Small intestine (tissue), 7 donors: ENCODE data around the gene GDF11. TPM values are rescaled to one million over a fixed set of nuclear protein-coding genes. Genes with fewer than 3 reads are reported as not detected.
A peak's percentile ranks its signal among the peaks of the same experiment; 100 is the strongest.

ENCODE experiments used
- DNase-seq, 2 donors: peaks; one replicate each; pipeline versions ENCODE4 v3.0.0 to v3.0.0-alpha.2; 2013
- FAIRE-seq: peaks from 2 replicates; lab custom pipeline; 2012; peaks lifted over from hg19 to GRCh38; lab: Jason Lieb, UNC
- H3K27ac ChIP-seq, 3 donors: one replicate each; pipeline ENCODE4 v1.5.1; 2013; ENCODE audit warnings: low read length in 2 of 3, mild to moderate bottlenecking in 2 of 3, control low read depth in 1 of 3, inconsistent platforms in 1 of 3, low read depth in 1 of 3, moderate library complexity in 1 of 3
- H3K27me3 ChIP-seq, 3 donors: one replicate each; pipeline ENCODE4 v1.6.1; 2013; ENCODE audit warnings: low read length in 3 of 3, inconsistent platforms in 1 of 3; ENCODE audit not compliant: control insufficient read depth in 3 of 3, insufficient read depth in 3 of 3
- H3K36me3 ChIP-seq, 3 donors: one replicate each; pipeline ENCODE4 v1.6.1; 2013; ENCODE audit warnings: low read length in 3 of 3, inconsistent platforms in 1 of 3, low read depth in 1 of 3, mild to moderate bottlenecking in 1 of 3, moderate library complexity in 1 of 3; ENCODE audit not compliant: control insufficient read depth in 3 of 3, insufficient read depth in 2 of 3
- H3K4me1 ChIP-seq, 3 donors: one replicate each; pipeline ENCODE4 v1.6.1; 2013; ENCODE audit warnings: low read length in 2 of 3, inconsistent platforms in 1 of 3, low read depth in 1 of 3, mild to moderate bottlenecking in 1 of 3, moderate library complexity in 1 of 3; ENCODE audit not compliant: control insufficient read depth in 3 of 3, insufficient read depth in 2 of 3
- H3K4me3 ChIP-seq, 3 donors: one replicate each; pipeline ENCODE4 v1.5.1; 2013; ENCODE audit warnings: low read length in 3 of 3, control low read depth in 1 of 3, inconsistent platforms in 1 of 3, low read depth in 1 of 3, mild to moderate bottlenecking in 1 of 3, moderate library complexity in 1 of 3
- H3K9me3 ChIP-seq, 2 donors: one replicate each; pipeline ENCODE4 v1.6.1; 2013; ENCODE audit warnings: low read depth in 1 of 2, low read length in 1 of 2; ENCODE audit not compliant: control insufficient read depth in 2 of 2, insufficient read depth in 1 of 2
- WGBS, 3 donors: extraction: QIAGEN DNeasy Blood & Tissue Kit; methylation state at CpG; one replicate each; pipeline ENCODE4 v1.1.7; 2013; 5-methylcytosine and 5-hydroxymethylcytosine counted together
- polyA plus RNA-seq, 4 donors: library from polyadenylated mRNA; stranded (reverse) in 3 of 4; unstranded in 1 of 4; fragments of 200-250 nt in 3 of 4; fragments of 120-200 nt in 1 of 4; gene quantifications; one replicate each; pipeline versions ENCODE4 v1.2.1 to v1.2.3, GENCODE V29; 2013
- donor health status: healthy with polysubstance abuse.
- donor health status: control.
- donor health status: control.
- donor health status: Bipolar disorder and iron deficiency.
- donor health status: healthy.

The GDF11 gene
- polyA plus RNA-seq, 4 donors, result 0.22 to 4.2 (median 2.5) TPM

DNA sequence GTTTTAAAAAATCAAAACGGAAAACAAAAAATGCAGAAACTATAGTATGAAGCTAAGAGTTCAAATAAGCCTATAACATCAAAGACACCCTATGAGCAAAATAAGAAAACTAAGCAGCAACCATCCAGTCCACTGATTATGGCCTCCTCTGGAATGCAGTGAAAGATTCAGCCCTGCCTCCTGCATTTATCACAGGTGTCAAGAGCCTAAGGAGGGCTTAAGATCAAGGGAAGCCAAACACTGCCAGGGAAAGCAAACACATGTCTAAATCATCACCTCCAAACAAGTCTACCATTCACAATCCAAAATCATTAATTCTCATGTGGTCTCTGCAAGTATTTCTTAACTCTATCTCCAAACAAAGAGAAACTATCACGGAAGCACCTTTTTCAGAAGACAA, 46.2 kb downstream of the GDF11 start:
- no peak overlapping the region for H3K27ac ChIP-seq
- FAIRE-seq (no peak), DNase-seq (no peak)
- WGBS, 3 donors, result 89 to 93% (median 90%) methylated on average over 2 of the region's 2 CpGs
- no peaks in the 10 kb centered on the region for H3K27me3 ChIP-seq
- no peaks in the 10 kb centered on the region for H3K9me3 ChIP-seq
- H3K4me1 ChIP-seq, result no peaks in the 10 kb centered on the region
- H3K4me3 ChIP-seq, result no peak overlapping the region
- H3K36me3 ChIP-seq, result peaks cover 11 to 45% (median 25%) of the 10 kb centered on the region in 3 donors

DNA sequence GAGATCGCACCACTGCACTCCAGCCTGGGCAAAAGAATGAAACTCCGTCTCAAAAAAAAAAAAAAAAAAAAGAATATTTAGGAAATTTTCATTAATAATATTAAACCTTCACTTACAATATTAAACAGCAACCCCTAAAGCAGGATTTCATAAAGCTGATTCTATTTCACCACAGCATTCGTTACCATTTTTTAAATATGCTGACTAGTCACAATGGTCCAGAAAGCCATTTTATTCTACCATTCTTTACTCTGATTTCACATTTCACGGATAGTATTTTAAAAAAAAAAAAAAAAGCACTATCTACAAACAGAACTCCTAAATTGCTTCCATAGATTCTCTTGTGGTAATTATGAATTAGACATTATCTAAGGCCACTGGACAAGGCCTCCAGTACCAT, 47.0 kb downstream of the GDF11 start:
- no peaks in the 10 kb centered on the region for H3K27me3 ChIP-seq
- DNase-seq, result no peak
- H3K27ac ChIP-seq, result no peak overlapping the region
- H3K4me3 ChIP-seq, result no peak overlapping the region
- no peaks in the 10 kb centered on the region for H3K4me1 ChIP-seq
- 89 to 97% (median 95%) methylated on average over 4 of the region's 4 CpGs for WGBS, 3 donors
- H3K36me3 ChIP-seq, result peaks cover 11 to 49% (median 23%) of the 10 kb centered on the region in 3 donors
- FAIRE-seq, result no peak
- no peaks in the 10 kb centered on the region for H3K9me3 ChIP-seq

DNA sequence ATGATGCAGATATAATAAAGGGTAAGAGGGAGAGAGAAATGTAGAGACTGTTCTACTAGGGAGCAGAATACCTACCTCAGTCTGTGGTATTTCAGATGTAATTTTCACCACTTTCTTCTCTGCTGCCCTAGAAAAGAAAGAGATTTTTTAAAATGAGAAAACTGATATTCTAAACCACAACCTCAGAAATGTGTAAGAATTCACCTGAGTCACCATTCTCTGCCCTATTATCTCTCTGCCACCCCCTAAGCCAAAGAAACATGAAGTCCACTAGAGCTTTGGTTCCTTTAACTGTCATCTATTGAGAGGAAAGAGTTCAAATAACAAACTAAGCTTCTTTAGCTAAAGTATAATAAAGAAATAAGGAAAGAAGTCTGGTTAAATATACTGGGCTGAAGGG, 53.0 kb downstream of the GDF11 start:
- no peak for FAIRE-seq
- Histone ChIP-seq H3K27ac (no peak overlapping the region), H3K9me3 (no peaks in the 10 kb centered on the region), H3K27me3 (no peaks in the 10 kb centered on the region), H3K36me3 (peaks cover 6 to 37% (median 23%) of the 10 kb centered on the region in 3 donors), H3K4me1 (peaks cover 0 to 4% (median 0%) of the 10 kb centered on the region in 3 donors), H3K4me3 (no peak overlapping the region)
- DNase-seq, result no peak

DNA sequence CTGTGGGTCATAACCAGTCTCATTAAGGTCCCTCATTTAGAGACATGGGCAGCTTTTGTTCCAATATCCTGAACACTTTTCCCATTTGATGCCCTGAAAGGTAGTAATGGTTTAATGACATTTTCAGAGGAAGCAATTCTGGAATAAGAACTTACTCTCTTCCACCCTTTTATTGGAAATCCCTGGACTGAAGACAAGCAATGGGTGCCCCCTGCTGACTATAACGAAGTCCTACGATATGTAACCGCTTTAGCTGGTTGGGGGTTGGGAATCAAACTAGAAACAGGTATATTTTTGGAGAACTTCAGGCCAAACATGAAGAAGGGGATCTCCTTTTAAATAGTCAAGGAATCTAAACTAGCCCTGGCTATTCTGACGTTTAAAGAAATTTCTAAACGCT, 54.1 kb downstream of the GDF11 start:
- FAIRE-seq (no peak), DNase-seq (peak; percentile 31 to 61)
- 58 to 67% (median 65%) methylated on average over 5 of the region's 5 CpGs for WGBS, 3 donors
- Histone ChIP-seq H3K9me3 (no peaks in the 10 kb centered on the region), H3K27ac (no peak overlapping the region), H3K36me3 (peaks cover 9 to 39% (median 23%) of the 10 kb centered on the region in 3 donors), H3K27me3 (no peaks in the 10 kb centered on the region), H3K4me1 (peaks cover 0 to 4% (median 0%) of the 10 kb centered on the region in 3 donors), H3K4me3 (no peak overlapping the region)

DNA sequence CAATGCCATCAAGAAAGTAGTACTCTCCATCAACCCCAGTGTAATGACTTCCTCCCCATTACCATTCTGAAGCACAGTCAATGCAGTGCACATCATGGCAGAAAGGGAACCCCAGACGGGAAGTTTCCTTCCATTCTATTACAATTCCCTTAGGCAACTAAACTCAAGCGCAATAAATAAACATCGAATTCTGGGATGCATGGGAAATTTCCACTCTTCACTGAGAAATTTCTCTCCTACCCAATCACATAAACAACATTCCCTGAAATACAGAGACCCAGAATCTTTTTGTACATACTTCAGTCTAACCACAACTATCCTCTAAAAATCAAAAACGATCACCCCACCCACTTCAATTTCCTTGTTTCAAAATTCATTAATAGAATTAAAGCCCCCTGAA, 54.6 kb downstream of the GDF11 start:
- Histone ChIP-seq H3K27me3 (no peaks in the 10 kb centered on the region), H3K9me3 (no peaks in the 10 kb centered on the region), H3K4me1 (peaks cover 0 to 4% (median 0%) of the 10 kb centered on the region in 3 donors), H3K36me3 (peaks cover 9 to 35% (median 23%) of the 10 kb centered on the region in 3 donors), H3K27ac (no peak overlapping the region), H3K4me3 (no peak overlapping the region)
- 73 to 88% (median 79%) methylated on average over 4 of the region's 4 CpGs for WGBS, 3 donors
- FAIRE-seq (no peak), DNase-seq (no peak)

Other genes starting within 250 kb of the GDF11 start
- not detected for gene OR6C4, start 193.5 kb upstream of the GDF11 start, polyA plus RNA-seq
- gene OR2AP1, start 170.7 kb upstream of the GDF11 start, polyA plus RNA-seq, result not detected
- gene OR10P1, start 106.2 kb upstream of the GDF11 start, polyA plus RNA-seq, result not detected
- gene ITGA7, start 35.2 kb upstream of the GDF11 start, polyA plus RNA-seq, result 10 to 100 TPM in 3 of 4 donors, 1 to 10 TPM in 1; 6.3 to 81.6 (median 29.6) TPM
- 100 to 1,000 TPM; 177 to 688 (median 434) TPM for gene BLOC1S1, start 27.1 kb upstream of the GDF11 start, polyA plus RNA-seq
- gene RDH5, start 22.7 kb upstream of the GDF11 start, polyA plus RNA-seq, result 10 to 100 TPM; 19.2 to 79.8 (median 56.5) TPM
- 1,000 to 10,000 TPM in 1 of 4 donors, 100 to 1,000 TPM in 3; 561 to 1,127 (median 702) TPM for gene CD63, start 14.1 kb upstream of the GDF11 start, polyA plus RNA-seq
- gene SARNP, start 74.6 kb downstream of the GDF11 start, polyA plus RNA-seq, result 10 to 100 TPM; 62.8 to 89.8 (median 75.3) TPM
- gene ORMDL2, start 74.9 kb downstream of the GDF11 start, polyA plus RNA-seq, result 10 to 100 TPM; 27.1 to 50.4 (median 33.3) TPM
- gene DNAJC14, start 86.5 kb downstream of the GDF11 start, polyA plus RNA-seq, result 10 to 100 TPM; 12.7 to 31.5 (median 19.2) TPM
- gene MMP19, start 99.8 kb downstream of the GDF11 start, polyA plus RNA-seq, result 1 to 10 TPM in 2 of 4 donors, under 1 TPM in 1, not detected in 1; 0.54 to 4.1 (median 1.3) TPM
- 10 to 100 TPM; 35.5 to 85.7 (median 61.4) TPM for gene PYM1, start 184.8 kb downstream of the GDF11 start, polyA plus RNA-seq
- 100 to 1,000 TPM in 2 of 4 donors, 10 to 100 TPM in 2; 14.4 to 386 (median 180) TPM for gene DGKA, start 188.0 kb downstream of the GDF11 start, polyA plus RNA-seq
- 1 to 10 TPM; 1.8 to 6.3 (median 2.7) TPM for gene PMEL, start 222.9 kb downstream of the GDF11 start, polyA plus RNA-seq
- gene CDK2, start 223.7 kb downstream of the GDF11 start, polyA plus RNA-seq, result 10 to 100 TPM in 2 of 4 donors, 1 to 10 TPM in 2; 7.6 to 69.3 (median 15.3) TPM
- 100 to 1,000 TPM in 1 of 4 donors, 10 to 100 TPM in 3; 45.8 to 119 (median 48.5) TPM for gene RAB5B, start 231.0 kb downstream of the GDF11 start, polyA plus RNA-seq